ENCODE measurements around the gene ARG2. TPM values are rescaled to one million over a fixed set of nuclear protein-coding genes. Genes with fewer than 3 reads are reported as not detected.
"Not testable (repeated sequence)": the region's sequence is repeated elsewhere in the genome, so short reads cannot be mapped to it uniquely, and the experiment has no call there.

ARG2 gene
- total RNA-seq, 1 donor from 2014 or later: 0.75 TPM

GRCh38 chr14:67626131-67626530 lies 6.4 kb downstream of the ARG2 start:
- DNase-seq; intact Hi-C loops (cut with DNase I); ATAC-seq (ENCODE audit: poor library complexity): not testable (repeated sequence)

GRCh38 chr14:67627519-67627918 lies 7.8 kb downstream of the ARG2 start:
- no peak for DNase-seq
- ATAC-seq (ENCODE audit: poor library complexity): no peak
- intact Hi-C loops (cut with DNase I): no loop called here

- no peak for ATAC-seq (ENCODE audit: poor library complexity)
- DNase-seq: no peak
- intact Hi-C loops (cut with DNase I): no loop called here
These were observed 10.5 kb downstream of the ARG2 start for GRCh38 chr14:67630186-67630585.

GRCh38 chr14:67630938-67631337 lies 11.2 kb downstream of the ARG2 start:
- ATAC-seq (ENCODE audit: poor library complexity) (no peak), DNase-seq (no peak)
- intact Hi-C loops (cut with DNase I): no loop called here

GRCh38 chr14:67633451-67634147 lies 13.9 kb downstream of the ARG2 start:
- intact Hi-C loops (cut with DNase I): no loop called here
- no peak for ATAC-seq (ENCODE audit: poor library complexity)
- no peak for DNase-seq

GRCh38 chr14:67636361-67636919 lies 16.7 kb downstream of the ARG2 start:
- DNase-seq: no peak
- intact Hi-C loops (cut with DNase I): no loop called here
- ATAC-seq (ENCODE audit: poor library complexity): peak; percentile 92

GRCh38 chr14:67638642-67639041 lies 18.9 kb downstream of the ARG2 start:
- DNase-seq (no peak), ATAC-seq (ENCODE audit: poor library complexity) (no peak)
- intact Hi-C loops (cut with DNase I): no loop called here

- DNase-seq: no peak
These were observed 21.8 kb downstream of the ARG2 start for GRCh38 chr14:67641480-67641879.

GRCh38 chr14:67641902-67642749 lies 22.4 kb downstream of the ARG2 start:
- no peak for ATAC-seq (ENCODE audit: poor library complexity)
- DNase-seq: no peak
- intact Hi-C loops (cut with DNase I): no loop called here

More at GRCh38 chr14:67641480-67641879, 21.8 kb downstream of the ARG2 start:
- intact Hi-C loops (cut with DNase I): no loop called here
- no peak for ATAC-seq (ENCODE audit: poor library complexity)

- ATAC-seq (ENCODE audit: poor library complexity) (no peak), DNase-seq (no peak)
- intact Hi-C loops (cut with DNase I): no loop called here
These were observed 24.0 kb downstream of the ARG2 start for GRCh38 chr14:67643713-67644112.

GRCh38 chr14:67644428-67644827 lies 24.7 kb downstream of the ARG2 start:
- intact Hi-C loops (cut with DNase I): no loop called here
- ATAC-seq (ENCODE audit: poor library complexity): peak; percentile 58
- no peak for DNase-seq

- ATAC-seq (ENCODE audit: poor library complexity): peak; percentile 83
- no peak for DNase-seq
- intact Hi-C loops (cut with DNase I): no loop called here
These were observed 25.7 kb downstream of the ARG2 start for GRCh38 chr14:67645414-67645813.

GRCh38 chr14:67646131-67646530 lies 26.4 kb downstream of the ARG2 start:
- DNase-seq (no peak), ATAC-seq (ENCODE audit: poor library complexity) (no peak)
- intact Hi-C loops (cut with DNase I): no loop called here

- ATAC-seq (ENCODE audit: poor library complexity): no peak
- intact Hi-C loops (cut with DNase I): no loop called here
- no peak for DNase-seq
These were observed 30.4 kb downstream of the ARG2 start for GRCh38 chr14:67650151-67650550.

- ATAC-seq (ENCODE audit: poor library complexity) (no peak), DNase-seq (no peak)
- intact Hi-C loops (cut with DNase I): no loop called here
These were observed 31.0 kb downstream of the ARG2 start for GRCh38 chr14:67650694-67651093.

- ATAC-seq (ENCODE audit: poor library complexity): no peak
- intact Hi-C loops (cut with DNase I): no loop called here
- DNase-seq: no peak
These were observed 32.5 kb downstream of the ARG2 start for GRCh38 chr14:67652189-67652588.

- ATAC-seq (ENCODE audit: poor library complexity) (no peak), DNase-seq (no peak)
- intact Hi-C loops (cut with DNase I): no loop called here
These were observed 34.0 kb downstream of the ARG2 start for GRCh38 chr14:67653651-67654280.

GRCh38 chr14:67663633-67664032 lies 43.9 kb downstream of the ARG2 start:
- ATAC-seq (ENCODE audit: poor library complexity): no peak
- no peak for DNase-seq
- intact Hi-C loops (cut with DNase I): no loop called here

GRCh38 chr14:67665868-67666267 lies 46.1 kb downstream of the ARG2 start:
- intact Hi-C loops (cut with DNase I): loop anchor here (5.0 kb wide), 1 partner anchor 49 kb away; the partner anchor contains the start of gene ARG2
- no peak for ATAC-seq (ENCODE audit: poor library complexity)
- no peak for DNase-seq

All from Right ventricle myocardium superior (tissue), 1 donor.